Transverse colon (tissue), 4 donors: ENCODE results near the gene AIFM2.

Source experiments
- CTCF ChIP-seq, 5 experiments: fragments of 200-600 bp in 3 of 5; fragments of 450-650 bp in 2 of 5; sonication (generic) in 3 of 5; IDR thresholded peaks; 1 replicate in 2 of 5; 2 replicates in 3 of 5; pipeline ENCODE4 v1.5.1; 2016 to 2017; ENCODE audit warnings: antibody characterized with exemption in 5 of 5, inconsistent platforms in 3 of 5, mild to moderate bottlenecking in 2 of 5, moderate library complexity in 1 of 5
- POLR2A ChIP-seq: fragments of 450-650 bp; IDR thresholded peaks from one replicate; pipeline ENCODE4 v1.6.1; 2016; ENCODE audit warnings: antibody characterized with exemption, mild to moderate bottlenecking, moderate library complexity
- POLR2AphosphoS5 ChIP-seq, 3 donors: sonication (generic); formaldehyde crosslinking; IDR thresholded peaks; one replicate each; pipeline ENCODE4 v1.6.1; 2016; ENCODE audit warnings: antibody characterized with exemption in 3 of 3

DNA sequence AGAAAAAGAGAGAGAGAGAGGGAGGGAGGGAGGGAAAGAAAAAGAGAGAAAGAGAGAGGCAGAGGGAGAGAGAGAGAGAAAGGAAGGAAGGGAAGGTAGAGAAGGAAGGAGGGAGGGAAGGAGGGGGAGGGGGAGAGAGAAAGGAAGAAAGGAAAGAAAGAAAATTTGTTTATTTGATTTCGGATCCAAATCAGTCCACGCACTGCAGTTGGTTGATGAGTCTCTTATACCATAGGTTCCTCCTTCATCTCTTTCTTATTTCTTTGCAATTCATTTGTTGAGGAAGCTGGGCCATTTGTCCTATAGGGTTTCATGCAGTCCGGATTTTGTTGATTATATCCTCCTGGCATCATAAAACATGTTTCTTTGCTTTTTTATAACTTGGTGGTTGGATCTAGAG, 34.4 kb downstream of the AIFM2 start:
- no peak for TF ChIP-seq CTCF (IDR thresholded peaks at IDR 0.05)
- TF ChIP-seq POLR2AphosphoS5 (IDR thresholded peaks at IDR 0.05) = no peak
- no peak for TF ChIP-seq POLR2A
